Stimulated activated CD8-positive, alpha-beta memory T cell treated with anti-CD3 and anti-CD28 coated beads, Interleukin-12 subunit alpha, Interleukin-12 subunit beta, amount 100 ng/mL, for 4 hours (primary cell): ENCODE results near the gene RAD51C.
"Not testable (repeated sequence)": the region's sequence is repeated elsewhere in the genome, so short reads cannot be mapped to it uniquely, and the experiment has no call there.

Experiments used
- DNase-seq: peaks from one replicate; pipeline ENCODE4 v3.0.0-alpha.2; 2020; ENCODE audit warnings: low read depth

Gene RAD51C

DNA sequence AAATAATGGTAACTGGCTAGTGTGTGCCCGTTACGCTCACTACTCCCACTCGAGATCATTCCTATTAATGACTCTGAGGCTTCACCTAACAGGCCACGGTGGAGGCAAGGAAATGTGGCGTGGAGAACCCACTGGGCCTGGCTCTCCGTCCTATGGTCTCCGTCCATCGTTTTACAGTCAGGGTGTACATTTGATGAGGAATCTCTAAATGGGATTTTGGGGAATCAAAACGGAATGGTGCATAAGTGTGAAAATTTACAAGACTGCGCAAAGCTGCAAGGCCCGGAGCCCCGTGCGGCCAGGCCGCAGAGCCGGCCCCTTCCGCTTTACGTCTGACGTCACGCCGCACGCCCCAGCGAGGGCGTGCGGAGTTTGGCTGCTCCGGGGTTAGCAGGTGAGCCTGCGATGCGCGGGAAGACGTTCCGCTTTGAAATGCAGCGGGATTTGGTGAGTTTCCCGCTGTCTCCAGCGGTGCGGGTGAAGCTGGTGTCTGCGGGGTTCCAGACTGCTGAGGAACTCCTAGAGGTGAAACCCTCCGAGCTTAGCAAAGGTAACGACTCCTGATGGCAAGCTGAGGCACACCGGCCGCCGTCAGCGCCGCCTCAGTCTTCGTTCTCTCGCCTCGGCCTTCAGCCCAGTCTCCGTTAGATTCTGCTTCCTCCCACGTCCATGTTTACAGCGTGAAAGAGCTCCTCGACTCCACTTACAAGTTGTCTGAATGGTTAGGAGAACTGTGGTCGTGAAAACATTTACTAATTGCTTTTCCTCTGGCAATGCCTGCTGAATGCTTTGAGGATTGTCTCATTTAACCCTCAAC is at the start of gene RAD51C:
Gene RAD51C, plus strand, starts transcription at position 364 of the 817 bp plus-strand sequence. Its CDS starts 42 bp downstream, at position 406.
- peak; percentile 76 for DNase-seq

DNA sequence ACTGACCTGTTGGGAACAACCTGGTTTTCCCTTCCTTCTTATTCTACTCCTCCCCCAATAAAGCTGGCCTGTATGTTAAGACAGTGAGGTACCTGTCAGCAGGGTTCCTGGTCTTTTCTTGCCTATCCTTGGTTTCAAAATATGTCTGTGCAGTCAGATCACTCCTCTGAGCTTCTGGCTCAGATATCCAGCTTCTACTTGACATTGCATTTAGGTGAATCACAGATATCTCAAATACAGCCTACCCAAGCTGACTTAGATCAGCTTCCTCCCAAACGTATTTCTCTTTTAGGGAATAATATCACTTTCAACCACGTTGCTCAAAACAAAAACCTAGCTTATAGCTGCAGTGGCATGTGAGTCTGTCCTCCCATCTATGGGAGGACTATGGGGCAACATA is 49.3 kb upstream of the RAD51C start:
- no peak for DNase-seq

DNA sequence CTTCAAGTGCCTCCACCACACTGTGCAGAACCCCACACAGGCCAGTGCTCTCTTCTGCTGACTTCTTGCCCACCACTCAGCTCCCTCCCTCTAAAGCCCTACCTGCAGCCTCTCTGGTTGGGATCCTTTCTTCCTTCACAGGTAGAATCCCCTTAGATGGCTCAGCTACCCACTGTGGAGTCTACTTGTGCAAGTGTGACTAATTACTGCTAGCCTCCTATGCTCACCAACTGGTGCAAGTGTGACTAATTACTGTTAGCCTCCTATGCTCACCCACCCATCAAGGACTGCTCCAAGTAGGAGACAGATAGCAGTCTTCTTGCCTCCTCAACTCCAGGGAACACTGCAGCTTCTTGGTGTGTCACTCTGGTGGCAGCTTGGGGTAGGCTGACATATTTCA is 44.2 kb upstream of the RAD51C start:
- DNase-seq: no peak

DNA sequence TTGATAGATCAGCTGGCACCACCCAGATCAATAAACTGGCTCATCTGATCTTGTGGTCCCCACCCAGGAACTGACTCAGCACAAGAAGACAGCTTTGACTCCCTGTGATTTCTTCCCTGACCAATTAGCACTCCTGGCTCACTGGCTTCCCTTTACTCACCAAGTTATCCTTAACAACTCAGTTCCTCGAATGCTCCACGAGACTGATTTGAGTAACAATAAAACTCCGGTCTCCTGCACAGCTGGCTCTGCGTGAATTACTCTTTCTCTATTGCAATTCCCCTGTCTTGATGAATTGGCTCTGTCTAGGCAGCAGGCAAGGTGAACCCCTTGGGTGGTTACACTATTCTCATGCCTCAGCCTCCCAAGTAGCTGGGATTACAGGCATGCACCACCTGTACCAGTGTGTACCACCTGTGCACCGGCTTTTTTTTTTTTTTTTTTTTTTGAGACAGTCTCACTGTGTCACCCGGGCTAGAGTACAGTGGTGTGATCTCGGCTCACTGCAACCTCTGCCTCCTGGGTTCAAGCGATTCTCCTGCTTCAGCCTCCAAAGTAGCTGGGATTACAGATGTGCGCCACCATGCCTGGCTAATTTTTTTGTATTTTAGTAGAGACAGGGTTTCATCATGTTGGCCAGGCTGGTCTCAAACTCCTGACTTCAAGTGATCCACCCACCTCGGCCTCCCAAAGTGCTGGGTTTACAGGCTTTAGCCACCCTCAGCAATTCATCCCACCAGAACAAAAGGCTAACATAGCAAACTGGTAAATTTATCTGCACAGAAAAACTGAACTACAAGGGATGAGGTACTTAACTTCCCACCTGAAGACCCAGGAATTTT is 34.2 kb upstream of the RAD51C start:
- not testable (repeated sequence) for DNase-seq

DNA sequence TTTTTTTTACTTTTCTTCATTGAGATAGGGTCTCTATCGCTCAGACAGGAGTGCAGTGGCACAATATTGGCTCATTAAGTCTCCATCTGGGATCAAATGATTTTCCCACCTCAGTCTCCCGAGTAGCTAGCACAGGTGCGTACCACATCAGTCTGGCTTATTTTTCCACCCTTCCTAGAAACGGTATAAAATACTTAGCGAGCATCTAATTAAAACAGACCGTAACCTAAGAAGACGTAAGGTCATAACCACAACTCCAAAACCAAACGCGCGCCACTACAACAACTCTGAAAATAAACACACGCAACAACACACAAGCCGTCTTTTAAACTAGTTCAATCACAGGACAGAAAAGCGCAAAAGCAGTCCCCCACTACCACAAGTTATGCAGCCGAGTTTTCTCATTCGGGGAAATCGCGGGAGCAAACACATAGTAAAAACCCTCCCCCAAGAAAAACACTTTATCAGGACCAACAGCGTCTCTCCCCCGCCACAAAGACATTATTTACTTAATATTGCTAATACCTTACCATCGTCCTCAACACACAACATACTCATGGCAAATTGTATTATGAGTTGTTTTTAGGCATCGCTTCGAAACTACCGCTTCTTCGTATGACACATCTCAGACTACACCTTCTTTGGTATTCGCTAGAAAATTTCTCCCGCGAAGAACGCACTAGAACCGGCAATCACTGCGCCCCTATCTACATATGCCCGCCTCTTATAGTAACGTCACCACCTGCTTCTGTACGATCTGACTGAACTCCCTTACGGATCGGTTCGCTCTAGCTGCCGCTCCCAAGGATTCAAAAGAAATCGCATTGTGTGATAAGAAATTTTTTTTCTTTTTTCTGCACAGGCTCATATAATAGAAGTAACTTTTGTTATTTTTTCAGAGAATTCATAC is 33.3 kb upstream of the RAD51C start:
- DNase-seq: peak; percentile 46

DNA sequence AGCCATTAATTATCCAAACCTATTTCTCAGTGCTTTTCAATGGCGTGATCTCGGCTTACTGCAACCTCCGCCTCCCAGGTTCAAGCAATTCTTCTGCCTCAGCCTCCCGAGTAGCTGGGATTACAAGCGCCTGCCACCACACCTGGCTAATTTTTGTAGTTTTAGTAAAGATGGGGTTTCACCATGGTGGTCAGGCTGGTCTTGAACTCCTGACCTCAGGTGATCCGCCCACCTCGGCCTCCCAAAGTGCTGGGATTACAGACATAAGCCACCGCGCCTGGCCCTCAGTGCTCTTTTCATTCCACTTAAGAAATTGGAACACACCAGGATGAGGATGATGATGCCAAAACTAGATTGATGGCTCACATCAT is 32.7 kb upstream of the RAD51C start:
- DNase-seq: not testable (repeated sequence)

DNA sequence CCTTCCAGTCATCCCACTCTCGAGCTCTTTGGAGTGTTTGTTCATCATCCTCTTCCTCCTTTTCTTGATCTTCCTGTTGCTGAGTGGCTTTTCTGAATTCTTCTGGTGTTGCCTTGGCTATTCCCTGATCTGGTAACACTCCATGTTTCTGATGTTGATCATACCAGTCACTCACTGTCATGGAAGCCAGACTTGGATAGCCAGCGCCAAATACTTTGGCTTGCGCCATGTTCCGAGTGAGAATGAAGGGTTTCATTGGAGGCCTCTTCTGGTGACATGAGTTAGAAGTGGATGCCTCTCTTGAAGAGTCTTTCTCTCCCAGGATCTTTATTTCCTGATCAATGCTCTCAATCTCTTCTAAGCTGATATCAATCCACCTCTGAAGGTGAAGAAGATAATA is 31.8 kb upstream of the RAD51C start:
- no peak for DNase-seq

DNA sequence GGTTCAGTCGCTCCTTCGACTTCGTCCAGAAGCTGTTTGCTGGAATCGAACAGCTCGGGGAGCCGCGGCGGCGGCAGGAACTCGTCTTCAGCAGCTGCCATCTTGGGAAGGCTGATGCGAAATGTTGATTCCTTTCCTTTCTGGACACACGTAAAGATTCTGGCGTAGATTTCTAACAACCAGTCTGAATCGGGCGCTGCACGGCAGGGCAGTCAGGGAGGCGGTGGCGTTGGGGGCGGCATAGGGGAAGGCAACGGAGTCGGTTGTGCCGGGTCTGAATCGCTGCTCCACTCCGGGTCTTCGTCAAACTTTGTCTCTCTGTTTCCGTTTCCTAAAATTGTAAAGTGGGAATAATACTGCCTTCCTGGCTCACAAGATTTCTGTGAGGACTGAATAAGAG is 30.9 kb upstream of the RAD51C start:
- no peak for DNase-seq

DNA sequence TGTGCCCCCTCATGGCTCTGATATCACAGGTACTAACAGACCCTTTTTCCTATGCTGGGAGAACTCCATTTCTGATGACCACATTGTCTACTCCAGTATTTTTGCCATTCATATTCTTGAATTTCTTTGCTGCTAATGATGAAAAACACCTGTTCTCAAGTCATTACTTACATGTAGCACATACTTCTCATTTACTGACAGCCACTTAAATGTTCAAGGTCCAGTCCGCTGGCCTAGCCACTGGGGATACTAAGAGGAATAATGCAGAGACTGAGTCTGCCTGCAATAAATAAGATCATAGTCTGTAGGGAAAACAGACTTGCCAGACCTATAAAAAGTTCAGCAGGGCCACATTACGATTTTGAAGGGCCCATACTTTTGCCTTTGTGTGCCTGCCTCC is 28.1 kb upstream of the RAD51C start:
- DNase-seq: no peak

DNA sequence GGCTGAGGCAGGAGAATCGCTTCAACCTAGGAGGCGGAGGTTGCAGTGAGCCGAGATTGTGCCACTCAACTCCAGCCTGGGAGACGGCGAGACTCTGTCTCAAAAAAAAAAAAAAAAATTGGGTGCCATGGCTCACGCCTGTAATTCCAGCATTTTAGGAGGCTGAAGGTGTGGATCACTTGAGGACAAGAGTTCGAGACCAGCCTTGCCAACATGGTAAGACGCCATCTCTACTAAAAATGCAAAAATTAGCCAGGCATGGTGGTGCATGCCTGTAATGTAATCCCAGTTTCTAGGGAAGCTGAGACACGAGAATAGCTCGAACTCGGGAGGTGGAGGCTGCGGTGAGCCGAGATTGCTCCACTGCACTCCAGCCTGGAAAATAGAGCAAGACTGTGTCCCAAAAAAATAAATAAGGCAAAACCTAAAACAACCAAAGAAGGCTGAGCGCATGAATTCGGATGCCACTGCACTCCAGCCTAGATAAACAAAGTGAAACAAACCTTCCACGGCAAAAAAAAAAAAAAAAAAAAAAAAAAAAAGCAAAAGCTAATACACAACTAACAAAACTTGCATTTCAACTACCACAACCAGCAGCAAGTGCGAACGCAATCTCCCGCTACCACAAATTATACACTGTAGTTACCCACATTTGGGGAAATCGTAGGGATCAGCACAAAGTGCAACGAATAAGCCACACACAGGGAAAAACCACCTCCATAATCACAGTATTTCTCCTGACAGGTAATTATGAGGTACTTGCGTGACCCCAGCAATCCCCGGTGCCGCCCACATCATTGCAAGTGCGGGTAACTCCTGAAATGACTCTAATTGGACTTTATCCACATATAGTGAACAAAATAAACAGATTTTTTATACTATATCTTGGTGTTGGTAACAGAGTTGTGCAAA is 26.2 kb upstream of the RAD51C start:
- no peak for DNase-seq

DNA sequence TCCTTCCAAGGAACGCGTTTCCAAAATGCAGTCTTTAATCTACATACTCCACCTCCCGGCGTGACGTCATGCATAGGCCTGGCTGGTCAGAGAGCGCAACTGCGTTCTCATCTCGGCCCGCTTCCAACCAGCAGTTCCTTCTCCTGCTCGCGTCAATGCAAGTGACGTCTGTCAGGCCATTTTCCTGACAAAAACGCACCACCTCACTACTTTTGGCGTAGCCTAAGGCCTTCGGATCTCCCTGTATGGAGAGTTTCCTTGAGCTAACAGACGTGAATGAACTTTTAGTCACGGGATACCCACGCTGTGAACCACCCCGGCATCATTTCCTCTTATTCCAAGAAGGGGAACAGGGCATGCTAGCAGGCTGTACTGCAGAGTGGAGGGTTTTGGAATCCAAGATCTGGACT is 25.5 kb upstream of the RAD51C start:
- no peak for DNase-seq

DNA sequence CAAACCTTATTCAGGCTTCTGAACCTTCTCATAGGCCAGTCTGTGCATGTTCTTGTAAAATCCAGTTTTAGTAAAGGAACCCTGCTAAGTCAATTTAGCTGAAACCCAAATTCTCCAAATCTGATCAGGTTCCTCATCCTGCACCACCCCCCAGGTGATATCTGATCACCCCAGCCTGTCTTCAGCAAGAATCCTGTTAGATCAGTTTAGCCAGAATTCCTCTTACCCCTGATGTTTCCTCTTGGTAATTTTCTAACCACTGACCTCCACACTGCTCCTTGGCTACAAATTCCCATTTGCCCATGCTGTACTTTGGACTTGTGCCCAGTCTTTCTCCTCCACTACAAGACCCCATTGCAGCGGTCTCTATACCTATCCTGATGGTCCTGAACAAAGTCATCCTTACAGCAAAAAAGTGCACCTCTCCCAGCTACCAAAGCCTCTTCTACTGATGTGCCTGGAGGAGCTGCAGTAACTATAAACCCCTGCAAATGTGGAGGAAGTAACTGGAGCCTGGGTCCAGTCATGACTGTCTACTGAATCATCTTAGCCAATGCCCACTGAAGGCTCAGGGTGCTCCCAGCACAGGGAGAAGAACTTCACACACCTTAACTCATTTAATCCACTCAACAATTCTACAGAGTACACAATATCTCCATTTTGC is 24.3 kb upstream of the RAD51C start:
- DNase-seq: no peak

DNA sequence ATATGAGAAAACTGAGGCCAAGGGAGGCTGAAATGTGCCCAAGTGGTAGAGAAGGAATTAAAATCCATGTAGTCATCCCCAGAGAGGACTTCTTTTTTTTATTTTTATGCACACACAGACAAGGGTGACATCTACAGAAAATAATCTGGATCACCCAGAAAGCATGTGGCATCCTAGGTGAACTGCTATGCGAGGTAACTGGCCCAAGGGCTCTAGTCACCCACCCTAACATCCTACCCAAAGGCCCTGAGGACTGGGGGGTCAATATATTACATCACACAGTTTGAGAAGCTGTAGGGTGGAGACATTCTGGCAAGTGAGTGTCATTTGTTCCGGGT is 23.8 kb upstream of the RAD51C start:
- DNase-seq: no peak

DNA sequence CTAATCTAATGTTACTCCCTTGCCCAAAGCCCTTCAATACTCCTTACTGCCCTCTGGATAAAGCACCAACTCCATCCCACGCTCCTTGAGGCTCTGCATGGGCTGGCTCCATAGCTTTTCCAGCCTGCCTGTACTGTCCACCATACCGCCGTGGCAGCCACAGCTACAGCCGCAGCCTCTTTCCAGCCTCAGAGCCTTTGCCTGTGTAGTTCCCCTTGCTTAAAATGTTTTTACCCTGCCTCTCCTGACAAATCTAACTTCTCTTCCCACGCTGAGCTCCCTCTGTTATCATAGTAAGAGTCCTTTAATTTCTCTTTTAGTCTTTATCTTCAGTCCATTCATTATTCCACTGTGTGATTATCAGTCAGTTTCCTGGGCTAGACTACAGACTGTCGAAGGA is 22.5 kb upstream of the RAD51C start:
- DNase-seq: no peak

DNA sequence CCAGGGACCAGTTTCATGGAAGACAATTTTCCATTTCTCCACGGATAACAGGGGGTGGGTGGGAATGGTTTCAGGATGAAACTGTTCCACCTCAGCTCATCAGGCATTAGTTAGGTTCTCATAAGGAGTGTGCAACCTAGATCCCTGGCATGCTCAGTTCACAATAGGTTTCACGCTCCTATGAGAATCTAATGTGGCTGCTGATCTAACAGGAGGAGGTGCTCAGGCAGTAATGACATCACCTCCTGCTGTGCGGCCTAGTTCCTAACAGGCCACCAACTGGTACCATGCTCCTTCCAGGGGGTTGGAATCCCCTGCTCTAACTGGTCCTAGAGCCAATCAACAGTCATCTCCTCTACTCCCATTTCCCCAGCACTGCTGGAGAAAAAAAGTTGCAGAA is 20.4 kb upstream of the RAD51C start:
- no peak for DNase-seq

DNA sequence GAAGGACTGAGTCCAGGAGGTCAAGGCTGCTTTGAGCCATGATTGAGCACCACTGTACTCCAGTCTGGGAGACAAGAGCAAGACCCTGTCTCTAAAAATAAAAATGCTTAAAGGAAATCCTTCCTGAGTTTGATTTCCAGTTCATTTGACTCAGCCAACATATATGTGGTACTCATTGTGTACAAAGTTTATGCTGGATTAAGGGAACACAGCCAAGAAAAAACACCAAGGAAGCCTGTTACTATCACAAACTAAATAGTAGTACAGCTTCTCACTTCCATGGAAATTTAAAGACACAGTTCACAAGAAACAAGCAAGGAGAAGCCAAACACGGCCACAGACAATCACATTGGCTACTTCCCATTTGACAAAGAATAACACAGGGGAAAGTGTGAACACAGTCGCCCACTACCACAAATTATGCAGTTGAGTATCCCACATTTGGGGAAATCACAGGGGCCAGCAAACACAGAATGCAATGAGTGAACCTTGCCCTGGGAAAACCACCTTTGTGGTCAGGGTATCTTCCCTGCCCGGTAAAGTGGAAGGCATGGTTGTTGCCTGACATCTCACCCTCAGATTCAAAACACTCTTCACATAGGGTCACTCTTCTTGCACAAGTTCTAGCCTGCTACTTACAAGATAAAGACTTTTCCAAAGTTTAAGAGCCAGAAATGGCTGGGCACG is 15.1 kb upstream of the RAD51C start:
- DNase-seq: no peak

DNA sequence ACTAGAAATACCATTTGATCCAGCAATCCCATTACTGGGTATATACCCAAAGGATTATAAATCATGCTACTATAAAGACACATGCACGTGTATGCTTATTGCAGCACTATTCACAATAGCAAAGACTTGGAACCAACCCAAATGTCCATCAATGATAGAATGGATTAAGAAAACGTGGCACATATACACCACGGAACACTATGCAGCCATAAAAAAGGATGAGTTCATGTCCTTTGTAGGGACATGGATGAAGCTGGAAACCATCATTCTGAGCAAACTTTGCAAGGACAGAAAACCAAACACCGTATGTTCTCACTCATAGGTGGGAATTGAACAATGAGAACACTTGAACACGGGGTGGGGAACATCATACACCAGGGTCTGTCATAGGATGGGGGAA is 14.1 kb upstream of the RAD51C start:
- DNase-seq: not testable (repeated sequence)

DNA sequence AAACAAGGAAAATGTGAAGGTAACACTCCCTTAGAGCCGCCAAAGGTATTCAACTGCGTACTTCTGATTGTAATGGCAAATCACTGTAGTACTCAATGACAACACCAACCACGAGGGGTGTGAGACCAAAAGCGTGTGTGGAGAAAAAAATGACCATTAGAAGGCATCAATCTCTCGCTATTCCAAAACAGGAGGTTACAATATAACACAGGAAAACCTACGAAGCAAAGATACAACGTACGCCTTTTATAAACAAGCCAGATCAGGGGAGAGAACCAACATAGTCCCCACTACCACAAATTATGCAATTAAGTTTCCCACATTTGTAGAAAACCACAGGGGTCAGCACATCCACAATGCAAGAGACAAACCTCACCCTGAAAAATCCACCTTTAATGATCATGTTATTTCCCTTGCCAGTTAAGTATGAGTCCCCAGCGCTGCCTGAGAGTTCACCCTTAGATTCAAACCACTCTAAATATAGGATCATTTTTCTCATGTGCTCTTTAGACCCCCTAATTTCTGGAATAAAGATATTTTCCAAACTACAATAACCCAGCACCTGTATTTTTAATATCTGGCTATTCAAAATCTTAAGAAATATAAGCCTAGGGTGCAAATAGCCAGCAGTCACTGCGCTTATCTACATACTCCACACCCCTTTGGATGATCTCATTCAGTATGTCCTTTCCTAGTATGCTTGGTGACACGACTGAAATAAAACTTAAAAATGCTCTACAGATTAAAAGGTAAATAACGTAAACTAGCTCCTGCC is 13.0 kb upstream of the RAD51C start:
- no peak for DNase-seq

DNA sequence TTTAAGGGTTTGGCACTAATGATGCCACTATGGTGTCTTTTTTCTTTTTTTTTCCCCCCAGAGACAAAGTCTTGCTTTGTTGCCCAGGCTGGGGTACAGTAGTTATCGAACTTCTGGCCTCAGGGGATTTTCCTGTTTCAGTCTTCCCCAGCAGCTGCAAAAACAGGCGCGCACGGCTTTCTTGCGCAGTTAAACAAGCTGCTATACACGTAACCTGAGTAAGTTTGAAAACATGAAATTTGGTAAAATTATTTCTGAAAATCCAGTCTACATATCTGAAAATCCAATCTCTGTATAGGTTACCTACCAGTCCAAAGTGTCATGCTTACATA is 12.4 kb upstream of the RAD51C start:
- DNase-seq: no peak

DNA sequence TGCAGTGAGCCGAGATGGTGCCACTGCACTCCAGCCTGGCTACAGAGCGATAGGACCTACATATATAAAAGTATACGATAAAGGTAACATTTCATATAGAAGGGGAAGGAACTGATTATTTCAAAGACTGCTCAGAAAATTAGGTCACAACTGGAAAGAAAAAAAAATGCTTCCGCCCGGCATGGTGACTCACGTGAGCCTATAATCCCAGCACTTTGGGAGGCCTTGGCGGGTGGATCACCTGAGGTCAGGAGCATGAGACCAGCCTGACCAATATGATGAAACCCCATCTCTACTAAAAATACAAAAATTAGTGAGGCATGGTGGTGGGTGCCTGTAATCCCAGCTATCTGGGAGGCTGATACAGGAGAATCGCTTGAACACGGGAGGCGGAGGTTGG is 8.4 kb upstream of the RAD51C start:
- DNase-seq: no peak
